NK-92 (cell line): Measurements from ENCODE around the gene FITM1.

Experiments
- DNase-seq: peaks from one replicate; lab custom pipeline; 2025; ENCODE audit not compliant: unreplicated experiment; lab: John Stamatoyannopoulos, UW

FITM1 gene

GRCh38 chr14:24130380-24130716 is at the start of gene FITM1:
Gene FITM1 (plus strand): TSS chr14:24130659. CDS start chr14:24131564, 905 bp downstream.
- DNase-seq = no peak

- no peak for DNase-seq
Measured at GRCh38 chr14:24080888-24081738, 49.3 kb upstream of the FITM1 start.

- DNase-seq = no peak
Measured at GRCh38 chr14:24081739-24082211, 48.7 kb upstream of the FITM1 start.

GRCh38 chr14:24082411-24083080 is 47.9 kb upstream of the FITM1 start:
- no peak for DNase-seq

- DNase-seq = no peak
Measured at GRCh38 chr14:24083462-24083861, 47.0 kb upstream of the FITM1 start.

GRCh38 chr14:24084440-24084839 is 46.0 kb upstream of the FITM1 start:
- DNase-seq = no peak

GRCh38 chr14:24085215-24085614 is 45.2 kb upstream of the FITM1 start:
- no peak for DNase-seq

GRCh38 chr14:24086193-24086955 is 44.1 kb upstream of the FITM1 start:
- DNase-seq = no peak

GRCh38 chr14:24087004-24087403 is 43.5 kb upstream of the FITM1 start:
- DNase-seq = no peak

- no peak for DNase-seq
Measured at GRCh38 chr14:24088095-24088494, 42.4 kb upstream of the FITM1 start.

- DNase-seq = no peak
Measured at GRCh38 chr14:24089890-24090289, 40.6 kb upstream of the FITM1 start.

- DNase-seq = no peak
Measured at GRCh38 chr14:24092110-24092504, 38.4 kb upstream of the FITM1 start.

GRCh38 chr14:24092505-24093206 is 37.8 kb upstream of the FITM1 start:
- no peak for DNase-seq

GRCh38 chr14:24093207-24093900 is 37.1 kb upstream of the FITM1 start:
- no peak for DNase-seq

- no peak for DNase-seq
Measured at GRCh38 chr14:24093901-24094840, 36.3 kb upstream of the FITM1 start, which contains the start of gene PCK2. Gene PCK2 (plus strand): TSS chr14:24094311. CDS start chr14:24094406, 95 bp downstream.

- no peak for DNase-seq
Measured at GRCh38 chr14:24094841-24095270, 35.6 kb upstream of the FITM1 start.

- no peak for DNase-seq
Measured at GRCh38 chr14:24095271-24096068, 35.0 kb upstream of the FITM1 start.

- no peak for DNase-seq
Measured at GRCh38 chr14:24096545-24097181, 33.8 kb upstream of the FITM1 start.
